Esophagus (tissue), 2 donors: ENCODE results near the gene YOD1. TPM values are rescaled to one million over a fixed set of nuclear protein-coding genes. Genes with fewer than 3 reads are reported as not detected.

Source experiments
- H3K27ac ChIP-seq, 2 donors: one replicate each; pipeline ENCODE4 v1.5.1; 2013; ENCODE audit warnings: low read depth in 2 of 2, mild to moderate bottlenecking in 2 of 2, inconsistent platforms in 1 of 2, low read length in 1 of 2, moderate library complexity in 1 of 2
- H3K27me3 ChIP-seq, 2 donors: one replicate each; pipeline ENCODE4 v1.6.1; 2013; ENCODE audit warnings: low read length in 2 of 2, control low read depth in 1 of 2, mild to moderate bottlenecking in 1 of 2; ENCODE audit not compliant: insufficient read depth in 2 of 2, control insufficient read depth in 1 of 2
- H3K36me3 ChIP-seq, 2 donors: one replicate each; pipeline ENCODE4 v1.6.1; 2013; ENCODE audit warnings: low read length in 1 of 2; ENCODE audit not compliant: control insufficient read depth in 2 of 2, insufficient read depth in 2 of 2
- H3K4me1 ChIP-seq, 2 donors: one replicate each; pipeline ENCODE4 v1.6.1; 2013; ENCODE audit warnings: low read length in 1 of 2; ENCODE audit not compliant: control insufficient read depth in 2 of 2, insufficient read depth in 2 of 2
- H3K4me3 ChIP-seq, 2 donors: one replicate each; pipeline ENCODE4 v1.5.1; 2013; ENCODE audit warnings: low read length in 2 of 2, mild to moderate bottlenecking in 2 of 2, low read depth in 1 of 2, moderate library complexity in 1 of 2
- H3K9me3 ChIP-seq, 2 donors: one replicate each; pipeline ENCODE4 v1.6.1; 2013; ENCODE audit warnings: mild to moderate bottlenecking in 2 of 2, low read depth in 1 of 2, low read length in 1 of 2, moderate library complexity in 1 of 2; ENCODE audit not compliant: control insufficient read depth in 2 of 2, insufficient read depth in 1 of 2
- WGBS, 2 donors: extraction: QIAGEN DNeasy Blood & Tissue Kit; methylation state at CpG; one replicate each; pipeline ENCODE4 v1.1.7; 2013; 5-methylcytosine and 5-hydroxymethylcytosine counted together
- polyA plus RNA-seq, 2 donors: library from polyadenylated mRNA; stranded (reverse); fragments of 200-250 nt; gene quantifications; one replicate each; pipeline ENCODE4 v1.2.3, GENCODE V29; 2013
- donor health status: healthy with polysubstance abuse.
- donor health status: Bipolar disorder and iron deficiency.

YOD1 gene
- polyA plus RNA-seq, 2 donors, result 13.9 to 39.4 TPM

- Histone ChIP-seq H3K4me1 (no peaks in the 10 kb centered on the region), H3K9me3 (no peaks in the 10 kb centered on the region)
- WGBS, 2 donors, result 95 to 96% methylated on average over 5 of the region's 5 CpGs
Observed at GRCh38 chr1:207063014-207063413, 12.0 kb upstream of the YOD1 start.

GRCh38 chr1:207062058-207062457, 11.1 kb upstream of the YOD1 start:
- Histone ChIP-seq H3K27me3 (no peaks in the 10 kb centered on the region), H3K4me3 (no peak overlapping the region), H3K36me3 (peaks cover 3 to 22% of the 10 kb centered on the region in 2 donors), H3K4me1 (no peaks in the 10 kb centered on the region), H3K9me3 (no peaks in the 10 kb centered on the region), H3K27ac (no peak overlapping the region)
- 77 to 80% methylated on average over 1 of the region's 1 CpG for WGBS, 2 donors

More at GRCh38 chr1:207063014-207063413, 12.0 kb upstream of the YOD1 start:
- Histone ChIP-seq H3K4me3 (no peak overlapping the region), H3K27me3 (no peaks in the 10 kb centered on the region), H3K36me3 (peaks cover 6 to 25% of the 10 kb centered on the region in 2 donors), H3K27ac (no peak overlapping the region)

GRCh38 chr1:207060596-207060995, 9.6 kb upstream of the YOD1 start:
- no peak overlapping the region for H3K27ac ChIP-seq
- no peaks in the 10 kb centered on the region for H3K27me3 ChIP-seq
- H3K9me3 ChIP-seq, result no peaks in the 10 kb centered on the region
- peaks cover 3 to 22% of the 10 kb centered on the region in 2 donors for H3K36me3 ChIP-seq
- no peak overlapping the region for H3K4me3 ChIP-seq
- H3K4me1 ChIP-seq, result no peaks in the 10 kb centered on the region
- WGBS, 2 donors, result 64 to 67% methylated on average over 3 of the region's 3 CpGs

GRCh38 chr1:207059881-207060280, 8.9 kb upstream of the YOD1 start:
- H3K27ac ChIP-seq, result no peak overlapping the region
- no peaks in the 10 kb centered on the region for H3K27me3 ChIP-seq
- H3K9me3 ChIP-seq, result no peaks in the 10 kb centered on the region
- peaks cover 3 to 22% of the 10 kb centered on the region in 2 donors for H3K36me3 ChIP-seq
- no peak overlapping the region for H3K4me3 ChIP-seq
- no peaks in the 10 kb centered on the region for H3K4me1 ChIP-seq
- WGBS, 2 donors, result 57 to 72% methylated on average over 4 of the region's 4 CpGs

GRCh38 chr1:207058878-207059867, 8.2 kb upstream of the YOD1 start:
- Histone ChIP-seq H3K9me3 (no peaks in the 10 kb centered on the region), H3K4me1 (no peaks in the 10 kb centered on the region), H3K36me3 (peaks cover 3 to 22% of the 10 kb centered on the region in 2 donors), H3K27ac (no peak overlapping the region), H3K27me3 (no peaks in the 10 kb centered on the region), H3K4me3 (no peak overlapping the region)
- WGBS, 2 donors, result 78 to 82% methylated on average over 6 of the region's 6 CpGs

- no peak overlapping the region for H3K4me3 ChIP-seq
- no peak overlapping the region for H3K27ac ChIP-seq
- whole genome bisulfite sequencing, 2 donors, result 86 to 90% methylated on average over 4 of the region's 4 CpGs
- H3K27me3 ChIP-seq, result no peaks in the 10 kb centered on the region
- no peaks in the 10 kb centered on the region for H3K4me1 ChIP-seq
- no peaks in the 10 kb centered on the region for H3K9me3 ChIP-seq
- H3K36me3 ChIP-seq, result peaks cover 3 to 17% of the 10 kb centered on the region in 2 donors
Observed at GRCh38 chr1:207058252-207058651, 7.2 kb upstream of the YOD1 start.

- H3K27ac ChIP-seq, result peak overlapping the region in 1 of 2 donors; percentile 15
- H3K36me3 ChIP-seq, result peaks cover 0 to 4% of the 10 kb centered on the region in 2 donors
- WGBS, 2 donors, result 67 to 76% methylated on average over 6 of the region's 6 CpGs
- no peaks in the 10 kb centered on the region for H3K4me1 ChIP-seq
- H3K4me3 ChIP-seq, result no peak overlapping the region
- no peaks in the 10 kb centered on the region for H3K27me3 ChIP-seq
- H3K9me3 ChIP-seq, result no peaks in the 10 kb centered on the region
Observed at GRCh38 chr1:207056673-207057072, 5.7 kb upstream of the YOD1 start.

- Histone ChIP-seq H3K27ac (no peak overlapping the region), H3K9me3 (no peaks in the 10 kb centered on the region), H3K36me3 (no peaks in the 10 kb centered on the region), H3K4me3 (no peak overlapping the region), H3K27me3 (no peaks in the 10 kb centered on the region), H3K4me1 (no peaks in the 10 kb centered on the region)
- WGBS, 2 donors, result 61 to 75% methylated on average over 3 of the region's 3 CpGs
Observed at GRCh38 chr1:207055386-207056001, 4.5 kb upstream of the YOD1 start.

GRCh38 chr1:207054491-207054890, 3.5 kb upstream of the YOD1 start:
- Histone ChIP-seq H3K27ac (no peak overlapping the region), H3K36me3 (no peaks in the 10 kb centered on the region), H3K27me3 (no peaks in the 10 kb centered on the region), H3K4me3 (peak overlapping the region in 1 of 2 donors; percentile 29), H3K9me3 (no peaks in the 10 kb centered on the region), H3K4me1 (no peaks in the 10 kb centered on the region)
- 34 to 37% methylated on average over 2 of the region's 2 CpGs for WGBS, 2 donors
